Stomach (tissue), 4 donors: Measurements from ENCODE around the gene DUOXA1.

Experiments used
- CTCF ChIP-seq, 7 experiments: fragments of 450-650 bp in 4 of 7; fragments of 200-600 bp in 3 of 7; sonication (generic) in 3 of 7; IDR thresholded peaks; one replicate each; pipeline ENCODE4 v1.5.1; 2016 to 2019; ENCODE audit warnings: antibody characterized with exemption in 7 of 7, control low read depth in 2 of 7, mild to moderate bottlenecking in 1 of 7
- POLR2A ChIP-seq, 4 donors: fragments of 450-650 bp; IDR thresholded peaks; one replicate each; pipeline ENCODE4 v1.6.1; 2016; ENCODE audit warnings: antibody characterized with exemption in 4 of 4, control low read depth in 2 of 4, mild to moderate bottlenecking in 1 of 4, moderate library complexity in 1 of 4

GRCh38 chr15:45093013-45093412, 36.7 kb downstream of the DUOXA1 start:
- TF ChIP-seq CTCF (IDR thresholded peaks at IDR 0.05) (no peak), POLR2A (IDR thresholded peaks at IDR 0.05) (no peak)
